HFF-Myc (cell line): ENCODE measurements around the gene SHISAL1.

Experiments used
- DNase-seq: peaks from one replicate; pipeline ENCODE4 v3.0.0-alpha.2; 2011; ENCODE audit warnings: low read depth; ENCODE audit errors: extremely low read depth
- H3K4me3 ChIP-seq: replicated peaks from 2 replicates; pipeline ENCODE4 v1.5.1; 2011; ENCODE audit warnings: low read depth, mild to moderate bottlenecking, control low read depth, low read length
- TF ChIP-seq, protein P1 (sequence below): IDR thresholded peaks from 2 replicates; pipeline ENCODE4 v1.5.1; 2012; ENCODE audit warnings: mild to moderate bottlenecking, low read depth, low read length, control low read depth; ENCODE audit errors: missing control alignments

The SHISAL1 gene

DNA sequence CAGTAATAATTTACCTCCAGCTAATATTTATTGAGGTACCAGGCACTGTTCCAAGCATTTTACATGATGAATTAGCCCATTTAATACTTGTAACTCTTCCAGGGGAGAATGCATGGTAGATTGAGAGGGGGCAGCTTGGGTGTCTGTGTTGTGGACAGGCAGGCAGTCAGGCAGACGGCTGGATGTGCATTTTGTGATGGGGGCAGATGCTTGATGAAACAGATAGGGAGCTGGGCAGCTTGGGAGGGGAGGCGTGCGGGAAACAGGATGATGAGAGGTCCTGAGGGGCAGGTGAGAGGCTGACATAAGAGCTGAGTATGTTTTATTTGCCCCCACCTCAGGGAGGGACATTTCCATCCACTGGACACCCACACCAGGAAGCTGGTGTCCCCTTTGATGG is 33.1 kb upstream of the SHISAL1 start:
- DNase-seq = no peak
- TF ChIP-seq, protein P1, sequence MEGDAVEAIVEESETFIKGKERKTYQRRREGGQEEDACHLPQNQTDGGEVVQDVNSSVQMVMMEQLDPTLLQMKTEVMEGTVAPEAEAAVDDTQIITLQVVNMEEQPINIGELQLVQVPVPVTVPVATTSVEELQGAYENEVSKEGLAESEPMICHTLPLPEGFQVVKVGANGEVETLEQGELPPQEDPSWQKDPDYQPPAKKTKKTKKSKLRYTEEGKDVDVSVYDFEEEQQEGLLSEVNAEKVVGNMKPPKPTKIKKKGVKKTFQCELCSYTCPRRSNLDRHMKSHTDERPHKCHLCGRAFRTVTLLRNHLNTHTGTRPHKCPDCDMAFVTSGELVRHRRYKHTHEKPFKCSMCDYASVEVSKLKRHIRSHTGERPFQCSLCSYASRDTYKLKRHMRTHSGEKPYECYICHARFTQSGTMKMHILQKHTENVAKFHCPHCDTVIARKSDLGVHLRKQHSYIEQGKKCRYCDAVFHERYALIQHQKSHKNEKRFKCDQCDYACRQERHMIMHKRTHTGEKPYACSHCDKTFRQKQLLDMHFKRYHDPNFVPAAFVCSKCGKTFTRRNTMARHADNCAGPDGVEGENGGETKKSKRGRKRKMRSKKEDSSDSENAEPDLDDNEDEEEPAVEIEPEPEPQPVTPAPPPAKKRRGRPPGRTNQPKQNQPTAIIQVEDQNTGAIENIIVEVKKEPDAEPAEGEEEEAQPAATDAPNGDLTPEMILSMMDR = no peak
- H3K4me3 ChIP-seq = no peak overlapping the region

DNA sequence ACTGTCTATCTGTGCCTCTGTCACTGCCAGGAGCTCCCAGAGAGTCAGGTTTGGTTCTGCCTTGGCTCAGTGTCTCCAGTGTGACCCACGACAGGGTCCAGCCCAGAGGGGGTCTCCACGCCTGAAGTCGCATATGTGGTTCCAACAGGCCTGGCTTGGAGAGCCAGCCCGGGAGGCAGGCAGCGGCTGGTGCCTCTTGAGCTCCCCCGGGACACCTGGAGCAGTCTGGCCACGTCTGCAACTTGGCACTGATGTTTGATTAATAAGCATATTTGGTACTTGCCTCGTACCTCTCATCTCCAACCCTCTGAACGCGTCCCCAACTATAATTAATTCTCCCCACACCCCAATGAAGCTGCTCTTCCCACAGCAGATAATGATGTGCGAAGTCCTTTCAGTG is 31.7 kb upstream of the SHISAL1 start:
- no peak overlapping the region for H3K4me3 ChIP-seq
- TF ChIP-seq, protein P1 = no peak
- DNase-seq = no peak

DNA sequence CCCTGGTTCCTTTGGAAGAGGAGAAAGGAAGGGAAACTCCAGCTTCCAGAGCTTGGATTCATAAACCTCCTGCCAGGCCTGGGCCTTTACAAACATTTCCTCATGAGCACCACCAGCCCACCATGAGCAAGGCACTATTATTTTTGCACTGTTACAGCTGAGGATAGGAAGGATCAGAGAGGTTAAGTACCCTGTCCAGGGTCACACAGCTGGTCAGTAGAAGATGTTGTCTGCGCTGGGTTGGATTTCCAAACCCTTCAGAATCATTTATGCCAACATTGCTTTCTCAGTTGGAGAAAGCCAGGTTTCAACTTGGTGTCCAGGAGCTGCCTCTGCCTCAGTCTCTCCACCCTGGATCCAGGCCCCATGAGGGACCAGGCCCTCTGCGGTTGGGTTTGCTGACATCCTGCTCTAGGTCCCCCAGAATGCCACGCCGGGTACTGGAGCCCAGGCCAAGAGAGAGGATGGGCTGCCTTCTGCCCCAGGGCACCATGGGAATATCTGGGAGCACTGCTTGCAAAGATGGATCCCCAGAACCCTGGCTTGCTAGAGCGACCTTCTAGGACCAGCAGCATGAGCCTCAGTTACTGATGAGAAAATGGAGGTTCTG is 29.7 kb upstream of the SHISAL1 start:
- no peak overlapping the region for H3K4me3 ChIP-seq
- TF ChIP-seq, protein P1 = no peak
- no peak for DNase-seq

DNA sequence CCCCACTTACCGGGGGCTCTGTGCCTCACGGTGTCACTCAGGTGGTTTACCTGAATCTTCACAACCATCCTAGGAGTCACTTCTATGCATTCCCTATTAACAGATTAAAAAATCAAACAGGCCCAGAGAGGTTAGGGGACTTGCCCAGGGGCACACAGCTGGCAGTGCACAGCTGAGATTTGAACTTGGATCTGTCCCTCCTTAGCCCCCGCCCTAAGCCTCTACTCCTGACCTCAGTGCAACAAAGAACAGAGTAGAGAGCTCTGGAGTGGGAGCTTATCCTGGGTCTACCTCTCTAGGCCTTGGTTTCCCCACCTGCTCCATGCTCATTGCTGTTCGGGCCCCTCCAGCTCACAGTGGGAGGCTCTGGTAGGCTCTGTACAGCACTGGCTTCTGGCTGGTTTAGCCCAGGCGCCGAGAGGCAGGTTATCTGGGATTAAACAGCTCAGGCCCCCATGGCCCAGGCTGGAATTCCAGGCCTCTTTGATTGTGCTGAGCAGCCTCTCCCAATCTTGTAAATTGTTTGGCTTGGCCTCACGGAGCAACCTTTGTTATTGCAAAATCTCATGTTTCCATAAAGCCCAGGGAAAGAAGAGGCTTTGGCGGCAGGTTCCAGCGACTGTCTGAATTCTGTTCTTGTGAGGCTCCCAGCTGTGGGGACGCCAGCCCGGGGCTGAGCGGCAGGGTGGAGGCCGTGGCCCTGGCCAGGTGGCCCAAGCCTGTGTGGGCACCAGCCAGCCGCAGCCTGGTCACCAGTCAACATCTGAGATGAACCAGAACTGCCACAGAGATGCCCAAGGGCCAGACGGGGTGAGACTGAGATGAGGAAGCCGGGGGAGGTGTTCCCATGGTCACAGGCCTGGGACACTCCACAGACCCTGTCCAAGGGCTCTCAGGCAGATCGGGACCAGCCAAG is 28.9 kb upstream of the SHISAL1 start:
- TF ChIP-seq, protein P1 = no peak
- DNase-seq = no peak

DNA sequence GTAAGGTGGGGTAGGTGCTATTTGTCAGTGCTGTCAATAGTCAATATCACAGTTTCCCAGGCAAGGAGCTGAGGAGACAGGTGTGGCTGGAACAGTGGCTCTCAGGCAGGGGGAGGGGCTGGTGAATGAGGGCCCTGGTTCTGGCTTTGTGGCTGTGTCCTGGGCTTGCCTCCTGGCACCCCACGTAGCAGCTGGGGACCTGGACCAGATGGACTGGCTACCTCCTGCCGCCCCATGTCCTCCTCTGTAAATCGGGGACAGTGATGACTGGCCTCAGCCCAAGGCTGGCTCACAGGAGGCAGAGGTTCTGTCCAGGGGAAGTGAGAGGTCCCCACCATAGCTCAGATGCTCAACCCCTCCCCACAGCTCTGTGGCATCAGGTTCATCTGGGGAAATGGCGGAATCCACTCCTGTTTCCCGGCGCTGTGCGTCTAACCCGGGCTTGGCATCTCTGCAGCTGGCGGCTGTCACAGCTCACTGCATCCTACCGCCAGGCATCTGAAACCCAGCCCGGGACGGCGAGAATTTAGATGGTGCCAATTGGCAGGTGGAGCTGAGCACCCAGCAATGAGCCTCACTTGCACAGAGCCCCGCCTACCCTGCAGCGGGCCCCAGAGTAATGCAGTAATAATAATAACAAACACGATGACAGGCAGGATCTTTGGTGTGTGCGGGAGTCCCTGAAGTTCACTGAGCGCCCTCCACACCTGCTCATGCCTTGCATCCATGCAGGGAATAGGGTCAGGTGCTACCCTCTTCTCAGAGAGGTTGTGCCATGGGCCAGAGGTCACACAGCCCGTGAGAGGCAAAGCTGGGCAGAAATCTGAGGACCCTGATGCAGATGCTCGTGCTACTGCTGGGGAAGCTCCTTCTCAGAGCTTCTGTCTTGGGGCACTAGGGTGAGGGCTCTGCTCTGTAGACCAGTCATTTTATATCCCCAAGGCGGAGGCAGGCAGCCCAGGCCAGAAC is 27.8 kb upstream of the SHISAL1 start:
- TF ChIP-seq, protein P1 = no peak
- no peak overlapping the region for H3K4me3 ChIP-seq
- no peak for DNase-seq

More for the DNA sequence above, 28.9 kb upstream of the SHISAL1 start:
- H3K4me3 ChIP-seq = no peak overlapping the region

DNA sequence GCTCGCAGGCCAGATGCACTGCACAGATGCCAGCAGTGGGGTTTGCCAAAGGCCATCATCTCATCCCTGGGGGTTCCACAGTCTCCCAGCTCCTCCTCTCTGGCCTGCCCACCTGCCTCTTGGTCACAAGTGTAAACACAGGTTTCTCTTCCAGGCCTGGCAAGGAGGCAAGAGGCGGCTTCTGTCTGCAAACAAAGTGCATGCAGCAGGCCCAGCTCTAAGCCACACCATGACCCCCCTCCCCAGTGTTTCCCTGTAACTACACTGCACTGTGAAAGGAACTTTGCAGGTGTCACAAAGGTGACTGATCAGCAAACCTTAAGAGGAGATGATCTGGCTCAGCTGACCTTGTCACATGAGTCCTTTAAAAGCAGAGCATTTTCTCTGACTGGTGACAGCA is 26.2 kb upstream of the SHISAL1 start:
- TF ChIP-seq, protein P1 = no peak
- no peak overlapping the region for H3K4me3 ChIP-seq
- DNase-seq = no peak
